ENCODE measurements around the gene SLC14A1.

GRCh38 chr18:45730832-45731575 lies 7.0 kb downstream of the SLC14A1 start:
- TF ChIP-seq CTCF (conservative IDR thresholded peaks at IDR 0.05) (no peak), EZH2 (IDR thresholded peaks at IDR 0.05; ENCODE audit: low read depth) (no peak)
